Trophoblast cell (in vitro differentiated cells and primary cell): ENCODE measurements around the gene CPLX4. TPM values are rescaled to one million over a fixed set of nuclear protein-coding genes. Genes with fewer than 3 reads are reported as not detected.
A peak's percentile ranks its signal among the peaks of the same experiment; 100 is the strongest.

Experiments
- DNase-seq, 2 donors: peaks; one replicate each; pipeline ENCODE4 v3.0.0-alpha.2; 2016
- H2AFZ ChIP-seq: 2 replicates; pipeline ENCODE4 v1.6.1; 2013; ENCODE audit warnings: low read length, moderate library complexity, mild to moderate bottlenecking; ENCODE audit not compliant: insufficient read depth, poor library complexity
- H2AK5ac ChIP-seq: 2 replicates; pipeline ENCODE4 v1.6.1; 2013; ENCODE audit warnings: mild to moderate bottlenecking, low read length
- H2BK120ac ChIP-seq: 2 replicates; pipeline ENCODE4 v1.6.1; 2013; ENCODE audit warnings: low read length, mild to moderate bottlenecking, moderate library complexity; ENCODE audit not compliant: insufficient read depth, poor library complexity
- H2BK12ac ChIP-seq: 2 replicates; pipeline ENCODE4 v1.6.1; 2013; ENCODE audit warnings: mild to moderate bottlenecking, low read length, moderate library complexity
- H2BK5ac ChIP-seq: 2 replicates; pipeline ENCODE4 v1.6.1; 2013; ENCODE audit warnings: low read length, low read depth, moderate library complexity, mild to moderate bottlenecking; ENCODE audit not compliant: poor library complexity
- H3K14ac ChIP-seq: 2 replicates; pipeline ENCODE4 v1.6.1; 2013; ENCODE audit warnings: mild to moderate bottlenecking, low read length
- H3K18ac ChIP-seq: 2 replicates; pipeline ENCODE4 v1.6.1; 2013; ENCODE audit warnings: mild to moderate bottlenecking, low read length
- H3K23ac ChIP-seq: 2 replicates; pipeline ENCODE4 v1.6.1; 2013; ENCODE audit warnings: low read length
- H3K27ac ChIP-seq: 2 replicates; pipeline ENCODE4 v1.5.1; 2013; ENCODE audit warnings: low read depth, mild to moderate bottlenecking, inconsistent platforms, low read length, moderate library complexity
- H3K27me3 ChIP-seq: 2 replicates; pipeline ENCODE4 v1.6.1; 2013; ENCODE audit warnings: inconsistent platforms, mild to moderate bottlenecking, low read length, moderate library complexity; ENCODE audit not compliant: insufficient read depth
- H3K36me3 ChIP-seq, 2 experiments: 1 replicate in 1 of 2; 2 replicates in 1 of 2; pipeline ENCODE4 v1.6.1; 2013; ENCODE audit warnings: low read length in 2 of 2, mild to moderate bottlenecking in 2 of 2, moderate library complexity in 1 of 2; ENCODE audit not compliant: insufficient read depth in 2 of 2, control insufficient read depth in 1 of 2
- H3K4ac ChIP-seq: 2 replicates; pipeline ENCODE4 v1.6.1; 2013; ENCODE audit warnings: low read depth, mild to moderate bottlenecking, low read length, moderate library complexity
- H3K4me1 ChIP-seq, 2 experiments: 1 replicate in 1 of 2; 2 replicates in 1 of 2; pipeline ENCODE4 v1.6.1; 2013; ENCODE audit warnings: low read length in 2 of 2, mild to moderate bottlenecking in 2 of 2, moderate library complexity in 1 of 2; ENCODE audit not compliant: insufficient read depth in 2 of 2, control insufficient read depth in 1 of 2
- H3K4me2 ChIP-seq: 2 replicates; pipeline ENCODE4 v1.6.1; 2013; ENCODE audit warnings: inconsistent platforms, mild to moderate bottlenecking, low read length, moderate library complexity
- H3K4me3 ChIP-seq: 2 replicates; pipeline ENCODE4 v1.5.1; 2013; ENCODE audit warnings: mild to moderate bottlenecking, low read depth, low read length, inconsistent platforms
- H3K79me1 ChIP-seq: one replicate; pipeline ENCODE4 v1.6.1; 2013; ENCODE audit warnings: low read length
- H3K79me2 ChIP-seq: 2 replicates; pipeline ENCODE4 v1.6.1; 2013; ENCODE audit warnings: low read length, mild to moderate bottlenecking; ENCODE audit not compliant: control insufficient read depth, insufficient read depth, poor library complexity
- H3K9ac ChIP-seq: 2 replicates; pipeline ENCODE4 v1.6.1; 2013; ENCODE audit warnings: mild to moderate bottlenecking, low read length
- H3K9me3 ChIP-seq: 2 replicates; pipeline ENCODE4 v1.6.1; 2013; ENCODE audit warnings: low read depth, mild to moderate bottlenecking, control low read depth, inconsistent platforms, low read length; ENCODE audit not compliant: insufficient read depth
- H4K12ac ChIP-seq: 2 replicates; pipeline ENCODE4 v1.6.1; 2013; ENCODE audit warnings: low read depth, mild to moderate bottlenecking, low read length, moderate library complexity
- H4K8ac ChIP-seq: 2 replicates; pipeline ENCODE4 v1.6.1; 2013; ENCODE audit warnings: low read depth, mild to moderate bottlenecking, low read length, moderate library complexity
- H4K91ac ChIP-seq: one replicate; pipeline ENCODE4 v1.6.1; 2013; ENCODE audit warnings: low read depth, mild to moderate bottlenecking, low read length, moderate library complexity
- WGBS: extraction: QIAGEN DNeasy Blood & Tissue Kit; methylation state at CpG from one replicate; pipeline ENCODE4 v1.1.7; 2013; ENCODE audit warnings: missing lambda C conversion rate; ENCODE audit not compliant: insufficient read length, insufficient coverage; ENCODE audit errors: extremely low coverage; 5-methylcytosine and 5-hydroxymethylcytosine counted together
- polyA plus RNA-seq: library from polyadenylated mRNA; stranded (reverse); fragments of 200-250 nt; gene quantifications from 2 replicates; pipeline ENCODE4 v1.2.3, GENCODE V29; 2013

CPLX4 gene
- 0.19 and 0.25 TPM in 2 replicates for polyA plus RNA-seq

- Histone ChIP-seq H3K9me3 (no peaks in the 10 kb centered on the region), H3K4ac (no peak within 1 kb of the TSS), H3K23ac (no peak within 1 kb of the TSS), H3K18ac (no peak within 1 kb of the TSS), H3K27ac (no peak within 1 kb of the TSS), H3K79me2 (no peaks in the 10 kb centered on the region), H4K12ac (no peak within 1 kb of the TSS), H4K8ac (no peak within 1 kb of the TSS), H3K14ac (no peak within 1 kb of the TSS), H2BK120ac (no peak within 1 kb of the TSS), H3K36me3 (no peaks in the 10 kb centered on the region), H2AK5ac (no peak within 1 kb of the TSS), H3K27me3 (no peaks in the 10 kb centered on the region), H3K79me1 (no peaks in the 10 kb centered on the region), H3K4me2 (no peak within 1 kb of the TSS), H2BK12ac (no peak within 1 kb of the TSS), H2AFZ (no peak within 1 kb of the TSS), H3K4me3 (no peak within 1 kb of the TSS), H3K9ac (no peak within 1 kb of the TSS), H4K91ac (no peak within 1 kb of the TSS), H2BK5ac (no peak within 1 kb of the TSS), H3K4me1 (no peaks in the 10 kb centered on the region)
- no CpG with 5 or more reads among the region's 4 CpGs for WGBS
- no peak for DNase-seq
Observed at GRCh38 chr18:59318460-59319050, at the start of gene CPLX4. Gene CPLX4 (minus strand): TSS chr18:59318649. CDS start chr18:59318462, 187 bp downstream.

GRCh38 chr18:59360381-59360780, 41.9 kb upstream of the CPLX4 start:
- no CpG with 5 or more reads among the region's 3 CpGs for WGBS
- Histone ChIP-seq H3K9ac (no peak overlapping the region), H3K23ac (no peak overlapping the region), H2AK5ac (no peak overlapping the region), H3K79me2 (peaks cover 5% of the 10 kb centered on the region), H2BK5ac (no peak overlapping the region), H2BK120ac (no peak overlapping the region), H4K8ac (no peak overlapping the region), H4K91ac (no peak overlapping the region), H3K27ac (no peak overlapping the region), H2BK12ac (no peak overlapping the region), H3K27me3 (no peaks in the 10 kb centered on the region), H3K18ac (no peak overlapping the region), H3K4me3 (no peak overlapping the region), H3K4ac (no peak overlapping the region), H3K36me3 (peaks cover 0 to under 1% of the 10 kb centered on the region in 2 experiments), H3K9me3 (no peaks in the 10 kb centered on the region), H3K4me2 (no peak overlapping the region), H3K4me1 (peaks cover 0 to 1% of the 10 kb centered on the region in 2 experiments), H3K79me1 (peaks cover 5% of the 10 kb centered on the region), H2AFZ (no peak overlapping the region), H3K14ac (no peak overlapping the region), H4K12ac (no peak overlapping the region)
- peak; percentile 47 to 80 for DNase-seq

GRCh38 chr18:59359576-59359952, 41.1 kb upstream of the CPLX4 start:
- WGBS: no CpG with 5 or more reads among the region's 4 CpGs

GRCh38 chr18:59358712-59359575, 40.5 kb upstream of the CPLX4 start, which contains the start of gene LMAN1:
Gene LMAN1 (minus strand): TSS chr18:59359265. CDS start chr18:59359244, 21 bp downstream.
- Histone ChIP-seq H3K27ac (peak within 1 kb of the TSS; percentile 36), H4K91ac (peak within 1 kb of the TSS; percentile 92), H3K27me3 (no peaks in the 10 kb centered on the region), H3K18ac (peak within 1 kb of the TSS; percentile 84), H3K9ac (peak within 1 kb of the TSS; percentile 99), H3K14ac (peak within 1 kb of the TSS; percentile 97), H3K4me1 (peaks cover 0 to 1% of the 10 kb centered on the region in 2 experiments), H2AK5ac (peak within 1 kb of the TSS; percentile 73), H2BK120ac (peak within 1 kb of the TSS; percentile 92), H3K79me2 (peaks cover 5% of the 10 kb centered on the region), H3K9me3 (no peaks in the 10 kb centered on the region), H3K23ac (no peak within 1 kb of the TSS), H3K4ac (peak within 1 kb of the TSS; percentile 60), H2AFZ (peak within 1 kb of the TSS; percentile 78), H3K4me3 (peak within 1 kb of the TSS; percentile 100), H4K12ac (peak within 1 kb of the TSS; percentile 68), H3K36me3 (peaks cover 0 to 5% of the 10 kb centered on the region in 2 experiments), H3K4me2 (peak within 1 kb of the TSS; percentile 69), H2BK12ac (peak within 1 kb of the TSS; percentile 12), H4K8ac (peak within 1 kb of the TSS; percentile 98), H3K79me1 (peaks cover 5% of the 10 kb centered on the region), H2BK5ac (peak within 1 kb of the TSS; percentile 84)
- no CpG with 5 or more reads among the region's 76 CpGs for WGBS
- DNase-seq: peak; percentile 93 to 97

More at GRCh38 chr18:59359576-59359952, 41.1 kb upstream of the CPLX4 start:
- no peak overlapping the region for H3K4ac ChIP-seq
- no peak overlapping the region for H3K27ac ChIP-seq
- H3K27me3 ChIP-seq: no peaks in the 10 kb centered on the region
- no peak overlapping the region for H4K12ac ChIP-seq
- no peak overlapping the region for H2BK120ac ChIP-seq
- no peak overlapping the region for H2BK5ac ChIP-seq
- no peak for DNase-seq
- H4K91ac ChIP-seq: no peak overlapping the region
- H4K8ac ChIP-seq: peak overlapping the region; percentile 48
- H3K36me3 ChIP-seq: peaks cover 0 to 5% of the 10 kb centered on the region in 2 experiments
- no peak overlapping the region for H2BK12ac ChIP-seq
- H2AFZ ChIP-seq: peak overlapping the region; percentile 75
- H3K79me2 ChIP-seq: peaks cover 5% of the 10 kb centered on the region
- peaks cover 0 to 1% of the 10 kb centered on the region in 2 experiments for H3K4me1 ChIP-seq
- peaks cover 5% of the 10 kb centered on the region for H3K79me1 ChIP-seq
- no peak overlapping the region for H3K23ac ChIP-seq
- H3K4me3 ChIP-seq: peak overlapping the region; percentile 30
- no peak overlapping the region for H3K14ac ChIP-seq
- peak overlapping the region; percentile 69 for H3K4me2 ChIP-seq
- no peak overlapping the region for H2AK5ac ChIP-seq
- H3K9me3 ChIP-seq: no peaks in the 10 kb centered on the region
- H3K18ac ChIP-seq: no peak overlapping the region
- H3K9ac ChIP-seq: peak overlapping the region; percentile 27
